Left ventricle myocardium inferior (tissue), 1 donor: Measurements from ENCODE around the gene DACT2. TPM values are rescaled to one million over a fixed set of nuclear protein-coding genes. Genes with fewer than 3 reads are reported as not detected.

Experiments used
- DNase-seq: peaks from one replicate; pipeline ENCODE4 v3.0.0-alpha.2; 2020
- H3K27ac ChIP-seq: fragments of 200-600 bp; replicated peaks from 2 replicates; pipeline ENCODE4 v1.8.0; 2021
- H3K27me3 ChIP-seq: fragments of 200-600 bp; 2 replicates; pipeline ENCODE4 v1.8.0; 2021; ENCODE audit warnings: low read depth
- H3K36me3 ChIP-seq: fragments of 200-600 bp; 2 replicates; pipeline ENCODE4 v1.8.0; 2021
- H3K4me1 ChIP-seq: fragments of 200-600 bp; 2 replicates; pipeline ENCODE4 v1.8.0; 2021
- H3K4me3 ChIP-seq: fragments of 200-600 bp; 2 replicates; pipeline ENCODE4 v1.8.0; 2021; ENCODE audit warnings: mild to moderate bottlenecking, moderate library complexity
- H3K9me3 ChIP-seq: fragments of 200-600 bp; replicated peaks from 2 replicates; pipeline ENCODE4 v1.8.0; 2021
- CTCF ChIP-seq: fragments of 200-600 bp; IDR thresholded peaks from 2 replicates; pipeline ENCODE4 v1.8.0; 2021; ENCODE audit warnings: antibody characterized with exemption, mild to moderate bottlenecking, borderline replicate concordance
- intact Hi-C: fragments of 100-400 bp; cut with micrococcal nuclease; formaldehyde crosslinking; loops from one replicate; pipeline ENCODE4 v1.11.0; 2022
- total RNA-seq: library from RNA; stranded (reverse); fragmentation: NEBNext Ultra II Directional; extraction: Animal tissue kit (Norgen Biotek cat#: 25700); gene quantifications from one replicate; pipeline ENCODE4 v1.2.1, GENCODE V29; 2021
- donor health status: DM: no; HTN: yes; CAD: no; lungs with severe emphysema.

The DACT2 gene
- total RNA-seq, 1 donor from 2014 or later: 2.3 TPM

GRCh38 chr6:168345896-168346754, 26.5 kb upstream of the DACT2 start:
- TF ChIP-seq CTCF: no peak
- Histone ChIP-seq H3K9me3 (peaks cover 3% of the 10 kb centered on the region), H3K36me3 (no peaks in the 10 kb centered on the region), H3K27me3 (peaks cover 71% of the 10 kb centered on the region), H3K27ac (no peak overlapping the region), H3K4me1 (no peaks in the 10 kb centered on the region), H3K4me3 (no peak overlapping the region)
- intact Hi-C loops: no loop called here
- DNase-seq: no peak

DNA sequence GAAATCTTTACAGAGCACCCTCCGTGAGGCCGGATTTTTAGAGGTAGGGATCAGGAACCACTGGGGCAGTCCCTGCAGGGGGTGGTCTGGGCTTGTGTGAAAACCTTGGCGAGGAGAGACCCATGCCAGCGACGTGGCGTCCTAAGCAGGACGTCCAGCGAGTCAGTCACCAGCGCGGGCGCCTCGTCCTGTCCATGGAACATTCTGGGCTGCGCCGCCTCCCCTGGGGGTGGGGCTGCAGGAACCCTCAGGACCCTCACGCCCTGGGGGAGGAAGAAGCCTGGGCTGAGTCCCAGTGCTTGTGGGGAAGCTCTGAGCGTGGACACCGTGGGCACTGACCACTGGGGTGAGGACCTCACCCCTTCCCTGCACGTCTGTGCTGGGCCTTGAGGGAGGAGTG, 25.7 kb upstream of the DACT2 start:
- Histone ChIP-seq H3K9me3 (no peaks in the 10 kb centered on the region), H3K27ac (no peak overlapping the region), H3K27me3 (peaks cover 62% of the 10 kb centered on the region), H3K4me3 (no peak overlapping the region), H3K4me1 (no peaks in the 10 kb centered on the region), H3K36me3 (no peaks in the 10 kb centered on the region)
- TF ChIP-seq CTCF: no peak
- no peak for DNase-seq
- intact Hi-C loops: no loop called here

DNA sequence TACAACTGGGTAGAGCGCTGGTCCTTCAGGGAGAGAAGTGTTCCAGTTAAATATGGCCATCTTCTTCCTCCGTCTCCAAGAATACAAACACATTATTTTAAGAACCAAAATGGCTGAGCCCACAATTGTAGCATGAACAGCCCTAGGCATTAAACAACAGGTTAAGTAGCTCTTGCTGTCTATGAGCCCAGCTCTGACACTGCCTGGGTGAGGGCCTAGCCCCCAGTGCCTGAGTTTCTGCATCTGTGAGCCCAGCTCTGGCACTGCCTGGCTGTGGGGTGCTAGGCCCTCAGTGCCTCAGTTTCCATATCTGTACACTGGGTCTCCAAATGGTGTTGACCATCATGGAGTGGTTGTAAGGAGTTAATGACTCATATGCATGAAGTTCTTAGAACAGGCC, 24.8 kb upstream of the DACT2 start:
- no peak for TF ChIP-seq CTCF
- intact Hi-C loops: no loop called here
- DNase-seq: no peak
- no peak overlapping the region for H3K27ac ChIP-seq
- no peaks in the 10 kb centered on the region for H3K9me3 ChIP-seq
- no peak overlapping the region for H3K4me3 ChIP-seq
- no peaks in the 10 kb centered on the region for H3K4me1 ChIP-seq
- peaks cover 64% of the 10 kb centered on the region for H3K27me3 ChIP-seq
- no peaks in the 10 kb centered on the region for H3K36me3 ChIP-seq

DNA sequence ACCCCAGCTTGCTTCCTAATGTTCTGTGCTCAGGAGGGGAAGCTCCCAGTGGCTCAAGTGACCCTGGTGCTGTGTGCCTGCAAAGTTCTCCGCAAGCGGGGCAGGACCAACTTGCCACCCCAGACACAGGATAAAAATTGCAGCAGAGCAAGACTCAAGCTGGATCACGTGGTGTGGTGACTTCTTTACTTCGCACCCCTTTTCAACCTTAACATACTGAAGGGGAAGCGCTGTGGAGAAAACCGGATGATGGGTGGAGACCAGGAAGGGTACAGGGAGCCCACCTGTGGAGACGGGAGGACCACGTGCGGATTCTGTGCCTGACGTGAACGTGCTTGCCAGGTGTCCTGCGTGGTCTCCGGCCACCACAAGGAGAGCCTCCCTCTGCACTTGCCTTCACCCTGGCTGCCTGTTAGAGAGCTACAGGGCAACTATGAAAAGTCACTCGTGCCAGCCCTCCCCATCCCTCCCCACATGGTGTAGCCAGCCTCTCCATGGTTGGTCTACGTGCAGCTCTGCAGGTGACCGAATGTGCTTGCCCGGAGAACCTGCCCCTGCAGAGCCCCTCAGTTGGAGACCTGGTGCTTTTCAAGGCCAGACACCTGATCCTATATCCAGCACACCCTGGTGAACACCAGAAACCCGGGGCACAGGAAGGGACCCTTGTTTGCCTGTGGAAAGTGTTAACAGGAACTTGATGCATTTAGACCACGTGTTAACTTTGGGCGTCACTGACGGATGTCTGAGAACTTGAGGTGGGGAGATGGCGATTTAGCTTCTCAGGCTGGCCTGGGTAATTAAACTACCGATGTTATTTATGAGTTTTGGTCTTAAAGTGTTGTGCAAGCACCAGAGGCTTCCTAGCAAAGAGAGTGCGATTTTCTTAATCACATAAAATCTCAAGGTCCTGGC, 23.9 kb upstream of the DACT2 start:
- H3K4me3 ChIP-seq: no peak overlapping the region
- no peaks in the 10 kb centered on the region for H3K36me3 ChIP-seq
- intact Hi-C loops: no loop called here
- H3K4me1 ChIP-seq: no peaks in the 10 kb centered on the region
- H3K9me3 ChIP-seq: no peaks in the 10 kb centered on the region
- TF ChIP-seq CTCF: no peak
- H3K27ac ChIP-seq: no peak overlapping the region
- peaks cover 72% of the 10 kb centered on the region for H3K27me3 ChIP-seq
- no peak for DNase-seq

DNA sequence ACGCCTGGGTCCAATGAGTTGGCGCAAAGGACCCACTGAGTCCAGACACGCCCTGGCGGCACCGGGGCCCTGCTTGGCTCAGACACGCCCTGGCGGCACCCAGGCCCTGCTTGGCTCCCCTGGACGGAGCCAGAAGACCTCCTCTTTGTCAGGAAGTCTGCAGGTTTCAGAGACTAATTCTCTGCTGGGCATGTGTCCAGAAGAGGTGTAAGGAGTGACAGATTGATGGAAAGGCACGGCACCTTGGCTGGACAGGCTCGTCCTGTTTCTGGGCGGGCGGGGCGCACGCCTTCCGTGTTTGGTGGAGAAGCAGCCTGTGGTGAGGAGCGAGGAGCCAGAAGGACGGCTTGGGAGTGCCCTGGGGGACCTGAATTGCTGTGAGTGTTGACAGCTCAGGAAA, 23.1 kb upstream of the DACT2 start:
- DNase-seq: no peak
- H3K9me3 ChIP-seq: no peaks in the 10 kb centered on the region
- TF ChIP-seq CTCF: no peak
- H3K27ac ChIP-seq: no peak overlapping the region
- H3K36me3 ChIP-seq: no peaks in the 10 kb centered on the region
- no peaks in the 10 kb centered on the region for H3K4me1 ChIP-seq
- peaks cover 78% of the 10 kb centered on the region for H3K27me3 ChIP-seq
- intact Hi-C loops: no loop called here
- H3K4me3 ChIP-seq: no peak overlapping the region
